SU-DHL-6 (cell line): ENCODE results near the gene RPTOR.

Experiments
- EZH2phosphoT487 ChIP-seq: fragments of 200-600 bp; sonication (generic), shearing (Covaris generic); conservative IDR thresholded peaks from 2 replicates; pipeline ENCODE4 v1.6.1; 2018; ENCODE audit warnings: mild to moderate bottlenecking, antibody characterized with exemption, low read length, moderate library complexity, mixed read lengths
- TF ChIP-seq, protein P1 (sequence below): fragments of 200-600 bp; sonication (generic); IDR thresholded peaks from one replicate; pipeline ENCODE4 v1.5.1; 2017; ENCODE audit warnings: antibody characterized with exemption, mild to moderate bottlenecking, low read length, moderate library complexity; ENCODE audit not compliant: insufficient read depth, poor library complexity, severe bottlenecking

DNA sequence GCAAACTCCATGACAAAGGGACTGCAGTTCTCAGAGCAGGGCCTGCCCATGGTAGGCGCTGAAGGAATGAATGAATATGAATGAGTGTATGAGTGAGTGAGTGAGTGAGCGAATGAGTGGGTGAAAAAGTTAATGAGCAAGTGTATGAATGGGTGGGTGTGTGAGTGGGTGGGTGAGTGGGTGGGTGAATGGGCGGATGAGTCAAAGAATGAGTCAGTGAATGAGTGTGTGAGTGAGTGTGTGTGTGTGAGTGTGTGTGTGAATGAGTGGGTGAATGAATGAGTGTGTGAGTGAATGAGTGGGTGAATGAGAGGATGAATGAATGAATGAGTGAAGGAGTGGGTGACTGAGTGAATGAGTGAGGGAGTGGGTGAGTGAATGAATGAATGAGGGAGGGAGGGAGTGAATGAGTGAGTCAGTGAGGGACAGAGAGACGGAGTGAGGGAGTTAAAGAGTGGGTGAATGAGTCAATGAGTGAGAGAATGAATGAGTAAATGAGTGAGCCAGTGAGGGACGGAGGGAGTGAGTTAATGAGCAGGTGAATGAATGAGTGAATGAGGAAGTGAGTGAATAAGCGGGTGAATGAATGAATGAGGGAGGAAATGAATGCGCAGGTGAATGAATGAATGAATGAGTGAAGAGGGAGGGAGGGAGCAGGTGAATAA, 435.9 kb downstream of the RPTOR start:
- TF ChIP-seq, protein P1, sequence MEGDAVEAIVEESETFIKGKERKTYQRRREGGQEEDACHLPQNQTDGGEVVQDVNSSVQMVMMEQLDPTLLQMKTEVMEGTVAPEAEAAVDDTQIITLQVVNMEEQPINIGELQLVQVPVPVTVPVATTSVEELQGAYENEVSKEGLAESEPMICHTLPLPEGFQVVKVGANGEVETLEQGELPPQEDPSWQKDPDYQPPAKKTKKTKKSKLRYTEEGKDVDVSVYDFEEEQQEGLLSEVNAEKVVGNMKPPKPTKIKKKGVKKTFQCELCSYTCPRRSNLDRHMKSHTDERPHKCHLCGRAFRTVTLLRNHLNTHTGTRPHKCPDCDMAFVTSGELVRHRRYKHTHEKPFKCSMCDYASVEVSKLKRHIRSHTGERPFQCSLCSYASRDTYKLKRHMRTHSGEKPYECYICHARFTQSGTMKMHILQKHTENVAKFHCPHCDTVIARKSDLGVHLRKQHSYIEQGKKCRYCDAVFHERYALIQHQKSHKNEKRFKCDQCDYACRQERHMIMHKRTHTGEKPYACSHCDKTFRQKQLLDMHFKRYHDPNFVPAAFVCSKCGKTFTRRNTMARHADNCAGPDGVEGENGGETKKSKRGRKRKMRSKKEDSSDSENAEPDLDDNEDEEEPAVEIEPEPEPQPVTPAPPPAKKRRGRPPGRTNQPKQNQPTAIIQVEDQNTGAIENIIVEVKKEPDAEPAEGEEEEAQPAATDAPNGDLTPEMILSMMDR = no peak
- TF ChIP-seq EZH2phosphoT487 = no peak
